Karpas-422 (cell line): ENCODE data around the gene INF2. TPM values are rescaled to one million over a fixed set of nuclear protein-coding genes. Genes with fewer than 3 reads are reported as not detected.
A peak's percentile ranks its signal among the peaks of the same experiment; 100 is the strongest.
"Not testable (repeated sequence)": the region's sequence is repeated elsewhere in the genome, so short reads cannot be mapped to it uniquely, and the experiment has no call there.

ENCODE experiments used
- DNase-seq: peaks from one replicate; pipeline ENCODE4 v3.0.0-alpha.2; 2015
- H2AFZ ChIP-seq: fragments of 200-600 bp; sonication (generic); 2 replicates; pipeline ENCODE4 v1.6.1; 2014; ENCODE audit warnings: antibody characterized with exemption, low read length, mixed read lengths
- H3K27ac ChIP-seq: fragments of 200-600 bp; sonication (generic); 2 replicates; pipeline ENCODE4 v1.5.1; 2014; ENCODE audit warnings: mild to moderate bottlenecking, low read length, moderate library complexity
- H3K27me3 ChIP-seq: fragments of 200-600 bp; sonication (generic); 2 replicates; pipeline ENCODE4 v1.6.1; 2014; ENCODE audit warnings: low read length, mixed read lengths
- H3K36me3 ChIP-seq: fragments of 200-600 bp; sonication (generic); 2 replicates; pipeline ENCODE4 v1.6.1; 2014; ENCODE audit warnings: low read length, mixed read lengths; ENCODE audit not compliant: insufficient read depth
- H3K4me1 ChIP-seq: fragments of 200-600 bp; sonication (generic); 2 replicates; pipeline ENCODE4 v1.6.1; 2014; ENCODE audit warnings: mild to moderate bottlenecking, low read length, mixed read lengths
- H3K4me2 ChIP-seq: fragments of 200-600 bp; sonication (generic); 2 replicates; pipeline ENCODE4 v1.6.1; 2014; ENCODE audit warnings: low read length, low read depth, mild to moderate bottlenecking; ENCODE audit not compliant: poor library complexity, severe bottlenecking
- H3K4me3 ChIP-seq: fragments of 200-600 bp; sonication (generic); 2 replicates; pipeline ENCODE4 v1.5.1; 2014; ENCODE audit warnings: mild to moderate bottlenecking, antibody characterized with exemption, low read length, mixed read lengths
- H3K79me2 ChIP-seq: fragments of 200-600 bp; sonication (generic); 2 replicates; pipeline ENCODE4 v1.6.1; 2014; ENCODE audit warnings: mild to moderate bottlenecking, low read length, mixed read lengths
- H3K9ac ChIP-seq: fragments of 200-600 bp; sonication (generic); 2 replicates; pipeline ENCODE4 v1.6.0; 2014; ENCODE audit warnings: low read length
- H3K9me2 ChIP-seq: fragments of 200-600 bp; sonication (generic), shearing (Covaris generic); replicated peaks from 2 replicates; pipeline ENCODE4 v1.6.0; 2014; ENCODE audit warnings: mild to moderate bottlenecking, low read length, moderate library complexity; ENCODE audit not compliant: insufficient read depth
- H3K9me3 ChIP-seq: fragments of 300-700, 200-600 bp; sonication (generic); 2 replicates; pipeline ENCODE4 v1.6.1; 2014; ENCODE audit warnings: low read length, mixed read lengths
- H4K20me1 ChIP-seq: fragments of 200-600 bp; sonication (generic); 2 replicates; pipeline ENCODE4 v1.6.1; 2014; ENCODE audit warnings: mild to moderate bottlenecking, antibody characterized with exemption, low read length, low read depth; ENCODE audit not compliant: insufficient read depth
- total RNA-seq: library from RNA; depleted of rRNA; stranded (reverse); fragments of >200 nt; shearing (Covaris generic); gene quantifications from 2 replicates; pipeline ENCODE4 v1.2.3, GENCODE V29; 2014; ENCODE audit warnings: low replicate concordance

INF2 gene
- total RNA-seq, 1 experiment from 2014 or later, result 4.4 TPM

DNA sequence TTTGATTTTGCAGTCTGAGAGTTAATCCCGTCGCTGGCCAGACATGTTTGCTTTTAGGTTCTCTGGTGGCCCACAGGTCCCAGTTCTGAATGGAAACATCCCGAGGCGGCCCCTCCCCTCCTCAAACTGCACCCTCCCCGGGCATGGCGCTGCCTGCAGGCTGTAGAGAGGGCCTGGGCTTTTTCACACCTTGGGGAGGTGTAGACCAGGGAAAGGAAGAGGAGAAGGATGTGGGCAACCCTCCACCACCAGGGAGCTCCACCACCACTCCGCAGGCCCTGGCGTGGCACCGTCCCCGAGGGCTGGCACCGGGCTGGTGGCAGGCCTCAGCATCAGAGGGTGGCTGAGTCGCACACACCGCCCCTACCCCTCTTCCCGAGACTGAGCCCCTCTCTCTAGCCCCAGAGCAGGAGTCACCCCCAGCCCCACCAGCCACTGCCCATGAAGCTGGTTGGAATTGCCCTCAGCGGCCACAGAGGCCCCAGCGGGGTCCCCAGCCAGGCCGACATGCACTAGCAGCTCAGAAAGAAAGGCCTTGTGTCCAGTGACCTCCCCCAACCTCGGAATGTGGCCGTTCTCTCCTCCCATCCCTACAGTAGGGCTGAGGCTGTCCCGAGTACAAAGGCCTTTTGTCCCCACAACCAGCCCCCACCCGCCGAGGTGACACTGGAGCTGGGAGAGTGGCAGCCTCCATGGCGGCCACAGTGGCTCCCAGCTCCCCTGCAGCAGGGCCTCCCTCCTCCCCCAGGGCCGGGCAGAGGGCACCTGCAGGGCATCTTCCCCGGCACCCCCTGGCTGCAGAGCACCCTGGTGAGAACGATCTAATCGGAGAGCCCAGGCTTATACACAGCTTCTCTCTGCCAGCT, 23.5 kb upstream of the INF2 start:
- peaks cover 5% of the 10 kb centered on the region for H3K9me3 ChIP-seq
- no peaks in the 10 kb centered on the region; the same call in 1 of the 2 replicates for H3K27me3 ChIP-seq
- H3K4me1 ChIP-seq, result peaks cover 12% of the 10 kb centered on the region
- no peaks in the 10 kb centered on the region for H3K9me2 ChIP-seq
- H3K4me2 ChIP-seq, result no peak overlapping the region
- H3K9ac ChIP-seq, result no peak overlapping the region
- H3K79me2 ChIP-seq, result no peaks in the 10 kb centered on the region
- peak; percentile 61 for DNase-seq
- no peaks in the 10 kb centered on the region for H4K20me1 ChIP-seq
- H2AFZ ChIP-seq, result no peak overlapping the region; the same call in 1 of the 2 replicates
- no peak overlapping the region for H3K27ac ChIP-seq
- no peaks in the 10 kb centered on the region; the same call in 1 of the 2 replicates for H3K36me3 ChIP-seq
- H3K4me3 ChIP-seq, result no peak overlapping the region

DNA sequence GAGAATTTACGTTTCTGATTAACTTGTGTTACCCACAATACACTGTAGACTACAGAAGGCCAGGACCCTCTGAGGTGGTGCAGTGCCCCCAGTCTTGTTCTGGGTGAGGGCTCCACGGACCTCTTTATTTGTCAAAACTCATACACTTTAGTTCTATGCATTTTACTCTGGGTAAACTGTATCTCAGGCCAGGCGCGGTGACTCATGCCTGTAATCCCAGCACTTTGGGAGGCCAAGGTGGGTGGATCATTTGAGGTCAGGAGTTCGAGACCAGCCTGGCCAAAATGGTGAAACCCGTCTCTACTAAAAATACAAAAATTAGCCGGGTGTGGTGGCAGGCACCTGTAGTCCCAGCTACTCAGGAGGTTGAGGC, 22.9 kb upstream of the INF2 start:
- not testable (repeated sequence) for H3K4me2 ChIP-seq, H3K27me3 ChIP-seq

DNA sequence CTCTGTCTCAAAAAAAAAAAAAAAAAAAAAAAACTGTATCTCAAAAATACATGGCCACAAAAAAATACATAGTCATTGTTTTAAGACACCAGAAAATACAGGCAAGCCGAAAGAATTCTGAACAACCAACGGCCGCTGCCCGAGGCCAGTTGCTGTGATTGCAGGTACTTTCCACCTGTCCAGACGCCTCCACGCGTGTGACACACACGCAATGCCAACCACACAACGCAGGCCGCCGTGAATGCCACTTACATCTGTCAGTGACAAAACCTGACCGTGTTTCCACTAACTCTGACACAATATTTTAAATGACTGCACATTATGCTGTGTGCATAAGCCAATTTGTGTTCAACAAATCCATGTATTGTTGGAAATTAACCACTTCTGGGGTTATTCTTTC, 22.4 kb upstream of the INF2 start:
- Histone ChIP-seq H3K36me3 (no peaks in the 10 kb centered on the region), H3K4me1 (peaks cover 4% of the 10 kb centered on the region; the same call in 1 of the 2 replicates), H3K9me3 (no peaks in the 10 kb centered on the region), H3K27ac (no peak overlapping the region), H3K9me2 (no peaks in the 10 kb centered on the region), H3K4me3 (no peak overlapping the region), H3K79me2 (no peaks in the 10 kb centered on the region), H2AFZ (no peak overlapping the region), H3K4me2 (no peak overlapping the region), H4K20me1 (no peaks in the 10 kb centered on the region), H3K9ac (no peak overlapping the region), H3K27me3 (no peaks in the 10 kb centered on the region)
- no peak for DNase-seq

More for the DNA sequence above, 22.9 kb upstream of the INF2 start:
- not testable (repeated sequence) for DNase-seq, H2AFZ ChIP-seq, H4K20me1 ChIP-seq, H3K4me3 ChIP-seq, H3K9me3 ChIP-seq, H3K4me1 ChIP-seq, H3K9ac ChIP-seq, H3K79me2 ChIP-seq, H3K9me2 ChIP-seq, H3K27ac ChIP-seq, H3K36me3 ChIP-seq

DNA sequence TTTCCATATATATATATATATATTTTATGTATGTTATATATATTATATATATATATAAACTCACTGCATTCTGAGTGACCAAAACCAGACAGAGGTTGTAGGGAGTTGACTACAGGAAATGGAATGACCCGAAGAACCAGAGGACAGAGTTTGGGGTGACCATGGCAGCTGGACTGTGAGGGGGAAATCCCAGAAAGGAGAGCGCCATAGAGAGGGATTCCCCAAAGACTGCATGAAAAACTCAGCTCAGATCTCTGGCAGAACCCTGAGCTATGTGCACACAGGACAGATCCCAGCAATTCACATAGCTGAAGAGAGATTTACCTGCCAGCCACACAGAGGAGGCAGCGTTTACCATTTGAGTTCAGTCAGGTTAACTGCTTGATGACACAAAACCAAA, 19.7 kb upstream of the INF2 start:
- Histone ChIP-seq H3K9me2 (no peaks in the 10 kb centered on the region), H3K9ac (no peak overlapping the region), H2AFZ (no peak overlapping the region), H4K20me1 (no peaks in the 10 kb centered on the region), H3K4me3 (no peak overlapping the region), H3K9me3 (no peaks in the 10 kb centered on the region), H3K4me2 (no peak overlapping the region), H3K36me3 (no peaks in the 10 kb centered on the region), H3K27me3 (no peaks in the 10 kb centered on the region), H3K79me2 (no peaks in the 10 kb centered on the region), H3K27ac (no peak overlapping the region), H3K4me1 (peaks cover 4% of the 10 kb centered on the region; the same call in 1 of the 2 replicates)
- no peak for DNase-seq

DNA sequence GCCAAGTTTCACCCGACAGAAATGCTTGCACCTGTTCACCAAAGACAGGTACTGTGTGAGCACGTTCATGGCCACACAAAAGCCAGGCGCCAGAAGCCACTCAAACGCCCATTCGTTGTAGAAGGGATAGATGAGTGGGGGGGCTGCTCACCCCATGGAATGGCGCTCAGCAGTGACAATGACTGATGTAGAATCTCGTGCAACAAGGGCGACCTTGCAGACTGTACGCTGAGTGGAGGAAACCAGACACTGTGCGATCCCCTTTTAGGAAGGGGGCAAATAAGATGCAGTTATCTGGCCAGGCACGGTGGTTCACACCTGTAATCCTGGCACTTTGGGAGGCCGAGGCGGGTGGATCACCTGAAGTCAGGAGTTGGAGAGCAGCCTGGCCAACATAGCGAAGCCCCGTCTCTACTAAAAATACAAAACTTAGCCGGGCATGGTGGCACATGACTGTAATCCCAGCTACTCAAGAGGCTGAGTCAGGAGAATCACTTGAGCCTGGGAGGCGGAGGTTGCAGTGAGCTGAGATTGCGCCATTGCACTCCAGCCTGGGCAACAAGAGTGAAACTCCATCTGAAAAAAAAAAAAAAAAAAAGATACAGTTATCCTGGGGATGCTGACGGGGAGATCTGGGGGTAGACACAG, 18.0 kb upstream of the INF2 start:
- not testable (repeated sequence) for H3K9me2 ChIP-seq, H3K4me3 ChIP-seq, DNase-seq, H3K9me3 ChIP-seq, H3K36me3 ChIP-seq, H3K27ac ChIP-seq, H3K9ac ChIP-seq, H3K4me2 ChIP-seq, H2AFZ ChIP-seq, H3K27me3 ChIP-seq, H3K79me2 ChIP-seq, H3K4me1 ChIP-seq, H4K20me1 ChIP-seq

DNA sequence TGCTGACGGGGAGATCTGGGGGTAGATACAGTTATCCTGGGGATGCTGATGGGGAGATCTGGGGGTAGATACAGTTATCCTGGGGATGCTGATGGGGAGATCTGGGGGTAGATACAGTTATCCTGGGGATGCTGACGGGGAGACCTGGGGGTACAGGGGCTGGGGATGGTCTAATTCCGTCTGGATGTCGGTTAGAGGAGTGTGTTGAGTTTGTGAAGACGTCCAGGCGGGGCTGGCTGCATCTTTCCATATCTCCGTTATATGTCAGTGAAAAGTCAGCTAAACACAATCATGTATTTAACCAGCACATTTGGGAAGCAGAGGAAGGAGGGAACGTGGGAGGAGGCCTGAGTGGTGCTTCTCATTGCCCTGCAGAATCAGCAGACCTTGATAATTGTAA, 17.3 kb upstream of the INF2 start:
- not testable (repeated sequence) for DNase-seq, H3K79me2 ChIP-seq, H2AFZ ChIP-seq

DNA sequence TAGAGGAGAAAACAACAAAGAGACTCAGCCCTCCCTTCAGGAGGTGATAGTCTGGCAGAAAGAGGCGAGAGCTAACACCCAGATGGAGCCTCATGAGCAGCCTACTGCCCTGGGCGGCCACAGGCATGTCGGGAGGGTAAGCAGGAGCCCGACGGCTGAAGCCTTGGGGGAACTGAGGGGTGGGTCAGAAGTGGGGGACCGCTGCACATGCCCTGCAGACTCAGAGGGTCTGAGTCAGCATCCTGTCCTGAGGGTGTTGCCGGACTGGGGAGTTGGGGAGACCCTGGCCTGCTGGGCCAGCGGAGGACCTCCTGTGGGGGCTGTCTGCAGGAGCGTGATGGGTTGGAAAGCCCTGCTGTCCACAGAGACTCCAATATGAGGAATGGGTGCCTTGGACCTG, 15.9 kb upstream of the INF2 start:
- Histone ChIP-seq H3K79me2 (no peaks in the 10 kb centered on the region), H3K9ac (no peak overlapping the region), H2AFZ (no peak overlapping the region), H3K4me1 (peaks cover 17% of the 10 kb centered on the region), H4K20me1 (no peaks in the 10 kb centered on the region), H3K27me3 (no peaks in the 10 kb centered on the region; the same call in 1 of the 2 replicates), H3K4me3 (no peak overlapping the region), H3K27ac (no peak overlapping the region), H3K9me2 (no peaks in the 10 kb centered on the region), H3K9me3 (no peaks in the 10 kb centered on the region), H3K4me2 (no peak overlapping the region), H3K36me3 (no peaks in the 10 kb centered on the region)
- no peak for DNase-seq

More for the DNA sequence above, 17.3 kb upstream of the INF2 start:
- not testable (repeated sequence) for H3K4me3 ChIP-seq, H3K4me2 ChIP-seq, H3K27ac ChIP-seq, H3K36me3 ChIP-seq, H3K9me2 ChIP-seq, H3K9ac ChIP-seq, H4K20me1 ChIP-seq, H3K27me3 ChIP-seq, H3K9me3 ChIP-seq, H3K4me1 ChIP-seq

DNA sequence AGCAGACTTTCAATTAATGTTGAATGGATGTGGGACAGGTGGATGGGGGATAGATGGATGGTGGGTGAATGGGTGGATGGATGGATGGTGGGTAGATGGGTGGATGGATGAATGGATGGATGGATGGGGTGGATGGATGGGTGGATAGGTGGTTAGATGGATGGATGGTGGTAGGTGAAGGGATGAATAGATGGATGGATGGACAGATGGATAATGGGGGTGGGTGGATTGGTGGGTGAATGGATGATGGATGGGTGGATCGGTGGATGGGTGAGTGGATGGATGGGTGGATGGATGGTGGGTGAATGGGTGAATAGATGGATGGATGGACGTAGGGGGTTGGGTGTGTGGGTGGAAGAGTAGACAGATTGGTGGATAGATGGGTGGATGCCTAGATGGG, 14.0 kb upstream of the INF2 start:
- no peaks in the 10 kb centered on the region for H3K9me2 ChIP-seq
- H3K4me2 ChIP-seq, result no peak overlapping the region
- no peak overlapping the region for H3K9ac ChIP-seq
- no peaks in the 10 kb centered on the region for H3K9me3 ChIP-seq
- peaks cover 20% of the 10 kb centered on the region for H3K4me1 ChIP-seq
- H3K4me3 ChIP-seq, result no peak overlapping the region
- H4K20me1 ChIP-seq, result no peaks in the 10 kb centered on the region
- no peak overlapping the region for H2AFZ ChIP-seq
- no peaks in the 10 kb centered on the region for H3K36me3 ChIP-seq
- H3K27ac ChIP-seq, result no peak overlapping the region
- no peaks in the 10 kb centered on the region; the same call in 1 of the 2 replicates for H3K27me3 ChIP-seq
- H3K79me2 ChIP-seq, result no peaks in the 10 kb centered on the region
- DNase-seq, result no peak
